ENCODE results near the gene SMTN.

- TF ChIP-seq CTCF (conservative IDR thresholded peaks at IDR 0.05) (no peak), ZFX (IDR thresholded peaks at IDR 0.05) (no peak)
Measured at GRCh38 chr22:31048570-31048969, 32.5 kb upstream of the SMTN start.
